Nephron (organoid): Measurements from ENCODE around the gene SIK1.
"Not testable (repeated sequence)": the region's sequence is repeated elsewhere in the genome, so short reads cannot be mapped to it uniquely, and the experiment has no call there.

ENCODE experiments used
- H3K27ac Mint-ChIP-seq, 3 experiments: 2 replicates each; pipeline ENCODE4 v1.8.0; 2020; ENCODE audit warnings: mixed read lengths in 3 of 3, mild to moderate bottlenecking in 2 of 3, moderate library complexity in 1 of 3
- H3K27me3 Mint-ChIP-seq: 2 replicates; pipeline ENCODE4 v1.8.0; 2021; ENCODE audit warnings: low read depth, mild to moderate bottlenecking, moderate library complexity, mixed read lengths
- H3K36me3 Mint-ChIP-seq: 2 replicates; pipeline ENCODE4 v1.8.0; 2020; ENCODE audit warnings: low read depth, mixed read lengths
- H3K4me1 Mint-ChIP-seq: 2 replicates; pipeline ENCODE4 v1.8.0; 2020; ENCODE audit warnings: mixed read lengths
- H3K4me3 Mint-ChIP-seq, 3 experiments: 2 replicates each; pipeline ENCODE4 v1.8.0; 2020; ENCODE audit warnings: mild to moderate bottlenecking in 3 of 3, mixed read lengths in 3 of 3, moderate library complexity in 2 of 3
- H3K9me3 Mint-ChIP-seq: 2 replicates; pipeline ENCODE4 v1.8.0; 2020; ENCODE audit warnings: mixed read lengths
- TF ChIP-seq, protein P1 (sequence below), 3 experiments: fragments of 200-600 bp; sonication (generic); IDR thresholded peaks; one replicate each; pipeline ENCODE4 v1.5.0; 2021; ENCODE audit warnings: antibody characterized with exemption in 3 of 3; ENCODE audit not compliant: unreplicated experiment in 3 of 3

The SIK1 gene

DNA sequence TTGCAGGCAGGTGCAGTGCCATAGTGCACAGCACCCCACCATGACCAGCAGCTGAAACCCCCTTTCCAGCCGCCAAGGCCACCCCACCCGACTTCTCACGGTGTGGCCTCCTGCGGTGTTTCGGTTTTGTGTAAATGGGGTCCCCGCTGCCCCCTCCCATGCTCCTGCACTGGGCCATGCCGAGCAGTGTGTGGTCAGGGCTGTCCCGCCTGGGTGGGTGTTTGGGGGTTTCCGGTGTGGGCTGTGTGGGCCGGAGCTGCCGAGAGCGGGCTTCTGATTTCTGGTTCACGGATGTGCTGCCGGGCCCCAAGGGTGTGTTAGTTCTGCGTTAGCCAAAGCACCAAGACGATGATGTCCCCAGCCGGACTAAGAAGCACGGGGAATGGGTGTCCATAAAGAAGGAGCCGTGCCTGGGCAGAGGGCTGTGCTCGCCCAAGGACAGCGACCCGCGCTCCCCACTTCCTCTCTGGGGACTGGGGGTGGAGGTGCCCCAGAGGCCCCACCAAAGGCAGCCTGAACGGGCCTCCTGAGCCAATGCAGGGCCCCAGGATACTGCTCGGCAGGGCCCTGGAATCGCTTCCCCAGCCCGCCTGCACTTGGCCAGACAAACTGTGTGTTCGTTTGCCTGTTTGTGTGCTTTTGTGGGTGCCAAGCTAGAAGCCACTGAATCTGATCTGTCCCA is 45.9 kb downstream of the SIK1 start:
- not testable (repeated sequence) for H3K27ac Mint-ChIP-seq, H3K36me3 Mint-ChIP-seq, H3K27me3 Mint-ChIP-seq, H3K4me1 Mint-ChIP-seq, H3K4me3 Mint-ChIP-seq, H3K9me3 Mint-ChIP-seq

DNA sequence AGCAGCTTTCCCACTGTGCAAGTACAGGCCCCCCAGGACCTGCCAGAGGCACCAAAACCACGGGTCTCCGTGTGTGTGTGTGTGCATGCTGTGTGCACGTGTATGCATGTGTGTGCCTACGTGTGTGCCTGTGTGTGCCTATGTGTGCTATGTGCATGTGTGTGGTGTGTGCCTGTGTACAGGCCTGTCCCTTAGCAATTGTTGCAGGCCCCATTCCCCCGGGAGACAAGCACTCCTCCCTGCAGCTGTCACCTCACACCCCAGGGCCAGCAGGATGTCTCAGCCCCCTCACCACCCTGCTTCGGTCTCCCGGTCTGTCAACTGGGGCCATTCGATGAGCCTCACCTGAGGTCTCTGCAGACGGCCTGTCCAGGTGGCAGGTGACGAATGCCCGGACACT is 46.6 kb downstream of the SIK1 start:
- not testable (repeated sequence) for H3K4me3 Mint-ChIP-seq, H3K27me3 Mint-ChIP-seq

DNA sequence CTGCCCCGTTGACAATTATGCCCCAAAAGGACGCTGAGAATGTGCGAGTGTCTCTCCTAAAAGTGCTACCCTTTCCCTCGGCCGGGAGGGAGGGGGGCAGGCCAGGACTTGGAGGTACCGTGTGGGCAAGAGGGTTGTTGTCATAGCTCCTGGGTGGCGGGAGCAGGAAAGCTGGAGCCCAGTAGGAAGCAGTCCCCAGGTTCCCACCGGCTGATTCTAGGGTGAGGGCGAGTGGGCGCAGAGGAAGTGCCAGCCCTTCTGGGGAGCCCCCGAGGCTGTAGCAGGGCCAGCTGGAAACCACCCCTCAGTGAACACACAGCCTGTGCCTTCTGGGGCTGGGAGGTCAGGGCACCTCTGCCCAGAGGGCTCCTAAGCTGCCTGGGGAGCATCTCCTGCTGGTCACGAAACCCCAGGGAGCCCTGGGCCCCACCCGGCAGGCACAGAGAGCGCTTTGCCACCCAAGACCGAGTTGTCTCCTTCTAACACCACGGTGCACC is 47.3 kb downstream of the SIK1 start:
- not testable (repeated sequence) for H3K9me3 Mint-ChIP-seq, H3K36me3 Mint-ChIP-seq, H3K4me3 Mint-ChIP-seq, H3K27me3 Mint-ChIP-seq, H3K4me1 Mint-ChIP-seq, H3K27ac Mint-ChIP-seq

More for the DNA sequence above, 46.6 kb downstream of the SIK1 start:
- not testable (repeated sequence) for H3K9me3 Mint-ChIP-seq, H3K27ac Mint-ChIP-seq, H3K36me3 Mint-ChIP-seq, H3K4me1 Mint-ChIP-seq

DNA sequence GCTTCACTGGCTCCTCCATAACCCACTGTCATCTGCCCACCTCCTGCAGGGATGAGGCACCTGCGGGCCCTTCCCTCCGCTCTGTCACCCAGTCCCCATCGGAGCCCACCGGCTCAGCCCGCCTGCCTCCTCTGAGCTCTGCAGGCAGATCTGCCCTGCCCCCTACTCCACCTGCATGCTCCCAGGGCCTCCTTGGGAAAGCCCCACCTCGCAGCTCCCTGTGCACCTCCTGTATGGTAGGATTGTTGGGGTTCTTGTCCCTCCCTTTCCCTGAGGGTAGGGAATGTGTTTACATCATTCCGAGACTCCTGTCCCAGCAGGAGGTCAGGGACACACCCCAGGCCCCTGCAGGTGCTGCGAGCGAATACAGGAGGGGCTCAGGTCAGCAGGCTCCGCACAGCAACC is 50.5 kb downstream of the SIK1 start:
- Mint-ChIP-seq H3K9me3 (no peaks in the 10 kb centered on the region), H3K27me3 (peaks cover 14% of the 10 kb centered on the region), H3K4me3 (no peak overlapping the region), H3K4me1 (peaks cover 1% of the 10 kb centered on the region), H3K27ac (no peak overlapping the region), H3K36me3 (no peaks in the 10 kb centered on the region)
- TF ChIP-seq, protein P1, sequence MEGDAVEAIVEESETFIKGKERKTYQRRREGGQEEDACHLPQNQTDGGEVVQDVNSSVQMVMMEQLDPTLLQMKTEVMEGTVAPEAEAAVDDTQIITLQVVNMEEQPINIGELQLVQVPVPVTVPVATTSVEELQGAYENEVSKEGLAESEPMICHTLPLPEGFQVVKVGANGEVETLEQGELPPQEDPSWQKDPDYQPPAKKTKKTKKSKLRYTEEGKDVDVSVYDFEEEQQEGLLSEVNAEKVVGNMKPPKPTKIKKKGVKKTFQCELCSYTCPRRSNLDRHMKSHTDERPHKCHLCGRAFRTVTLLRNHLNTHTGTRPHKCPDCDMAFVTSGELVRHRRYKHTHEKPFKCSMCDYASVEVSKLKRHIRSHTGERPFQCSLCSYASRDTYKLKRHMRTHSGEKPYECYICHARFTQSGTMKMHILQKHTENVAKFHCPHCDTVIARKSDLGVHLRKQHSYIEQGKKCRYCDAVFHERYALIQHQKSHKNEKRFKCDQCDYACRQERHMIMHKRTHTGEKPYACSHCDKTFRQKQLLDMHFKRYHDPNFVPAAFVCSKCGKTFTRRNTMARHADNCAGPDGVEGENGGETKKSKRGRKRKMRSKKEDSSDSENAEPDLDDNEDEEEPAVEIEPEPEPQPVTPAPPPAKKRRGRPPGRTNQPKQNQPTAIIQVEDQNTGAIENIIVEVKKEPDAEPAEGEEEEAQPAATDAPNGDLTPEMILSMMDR (IDR thresholded peaks at IDR 0.05; ENCODE audit: unreplicated experiment in 3 of 3): no peak

DNA sequence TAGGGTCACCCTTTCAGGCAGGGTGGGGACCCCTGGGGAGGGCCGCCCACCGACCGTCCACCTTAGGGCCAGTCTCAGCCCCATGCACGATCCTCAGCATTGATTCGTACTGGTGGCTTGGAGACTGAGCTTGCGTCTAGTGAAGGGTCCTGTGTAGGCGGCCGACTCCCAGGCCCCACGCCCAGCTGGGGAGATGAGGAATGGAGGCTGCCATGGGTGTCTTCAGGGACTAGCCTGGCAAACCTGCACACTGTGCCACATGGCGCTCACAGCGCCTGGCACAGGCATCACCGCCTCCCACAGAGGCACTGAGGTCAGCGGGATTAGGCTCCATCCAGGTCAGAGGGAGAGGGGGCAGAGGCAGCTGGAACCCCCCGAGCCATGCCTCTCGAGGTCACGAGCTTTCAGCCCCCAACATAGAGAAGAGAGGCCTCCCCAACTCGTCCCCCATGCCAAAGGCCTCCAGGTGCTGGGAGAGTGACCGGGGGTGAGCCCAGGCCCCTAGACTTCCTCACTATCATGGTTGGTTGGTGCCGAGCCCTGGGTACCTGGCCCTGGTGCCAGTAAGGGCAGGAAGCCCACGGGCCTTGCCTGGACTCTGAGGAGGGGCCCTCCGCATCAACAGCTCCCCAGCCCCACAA is 51.0 kb downstream of the SIK1 start:
- TF ChIP-seq, protein P1 (IDR thresholded peaks at IDR 0.05; ENCODE audit: unreplicated experiment in 3 of 3): no peak
- peaks cover 6% of the 10 kb centered on the region for H3K4me1 Mint-ChIP-seq
- H3K9me3 Mint-ChIP-seq: no peaks in the 10 kb centered on the region
- H3K27ac Mint-ChIP-seq: no peak overlapping the region
- no peak overlapping the region for H3K4me3 Mint-ChIP-seq
- H3K27me3 Mint-ChIP-seq: peaks cover 14% of the 10 kb centered on the region
- H3K36me3 Mint-ChIP-seq: no peaks in the 10 kb centered on the region

DNA sequence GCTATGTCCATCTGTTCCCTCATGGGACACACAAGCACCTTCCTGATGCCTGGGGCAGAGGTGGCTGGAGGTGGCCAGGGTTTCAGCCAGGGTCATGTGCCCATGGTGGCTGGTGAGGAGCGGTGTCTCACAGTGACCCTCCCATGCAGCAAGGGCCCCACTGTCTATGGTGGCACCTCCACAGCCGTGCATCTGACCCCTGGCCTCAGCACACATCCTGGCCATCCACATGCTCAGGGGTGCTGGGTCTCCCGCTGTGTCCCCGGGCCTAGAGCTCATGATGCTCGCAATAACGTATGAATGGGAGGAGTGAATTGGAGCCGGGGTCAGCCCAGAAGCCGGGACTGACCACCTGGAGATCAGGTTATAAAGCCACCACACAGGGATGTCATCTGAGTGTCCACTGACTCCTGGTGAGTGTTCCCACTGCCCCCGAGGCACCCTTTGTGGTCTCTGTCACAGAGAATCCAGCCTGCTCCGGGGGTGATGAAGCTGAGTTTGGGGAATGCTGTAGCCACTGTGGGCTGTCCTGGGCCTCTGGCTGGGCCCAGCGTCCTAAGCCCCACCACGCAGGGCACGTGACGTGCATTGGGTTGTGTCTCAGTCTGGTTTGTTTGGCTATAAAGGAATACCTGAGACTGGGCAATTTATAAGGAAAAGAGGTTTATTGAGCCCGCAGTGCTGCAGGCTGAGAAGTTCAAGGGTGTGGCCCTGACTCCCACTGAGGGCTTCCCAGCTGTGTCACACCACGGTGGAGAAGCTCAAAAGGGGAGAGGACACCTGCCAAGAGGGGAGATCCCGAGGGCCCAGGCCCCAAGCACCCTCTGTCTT is 51.7 kb downstream of the SIK1 start:
- Mint-ChIP-seq H3K9me3 (no peaks in the 10 kb centered on the region), H3K4me3 (no peak overlapping the region), H3K27me3 (peaks cover 17% of the 10 kb centered on the region), H3K4me1 (peaks cover 14% of the 10 kb centered on the region), H3K27ac (no peak overlapping the region), H3K36me3 (no peaks in the 10 kb centered on the region)
- TF ChIP-seq, protein P1 (IDR thresholded peaks at IDR 0.05; ENCODE audit: unreplicated experiment in 3 of 3): no peak

DNA sequence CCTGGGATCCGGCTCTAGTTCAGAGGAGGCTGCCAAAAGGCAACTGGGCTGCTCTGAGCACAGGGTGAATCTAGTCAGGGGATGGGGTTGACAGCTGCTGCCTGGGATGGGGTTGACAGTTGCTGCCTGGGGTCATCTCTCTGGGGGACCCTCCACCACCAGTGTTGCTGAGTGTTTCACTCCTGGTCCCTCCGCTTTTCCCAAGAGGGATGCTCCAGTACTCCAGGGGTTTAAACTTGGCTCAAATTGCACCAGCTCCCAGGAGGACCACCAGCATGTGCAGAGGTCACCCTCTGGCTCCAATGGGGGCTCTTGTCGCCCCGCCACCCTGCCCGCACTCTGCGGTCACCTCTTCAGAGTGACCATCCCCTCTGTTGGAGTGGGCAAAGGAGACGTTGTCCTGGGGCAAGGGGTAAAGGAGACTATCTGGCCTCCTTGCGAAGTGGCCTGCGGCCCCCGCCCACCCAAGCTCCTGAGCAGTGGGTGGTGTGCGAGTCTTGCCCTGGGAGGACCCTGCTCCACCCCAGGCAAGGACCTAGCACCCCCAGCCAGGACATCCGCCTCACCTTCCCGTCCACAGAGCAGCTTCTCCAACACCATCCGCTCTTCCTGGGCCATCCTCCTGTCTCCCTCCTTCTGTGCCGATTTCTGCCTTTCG is 52.6 kb downstream of the SIK1 start:
- Mint-ChIP-seq H3K4me3 (no peak overlapping the region), H3K9me3 (no peaks in the 10 kb centered on the region), H3K4me1 (peaks cover 22% of the 10 kb centered on the region), H3K27me3 (peaks cover 21% of the 10 kb centered on the region), H3K36me3 (no peaks in the 10 kb centered on the region), H3K27ac (no peak overlapping the region)
- TF ChIP-seq, protein P1 (IDR thresholded peaks at IDR 0.05; ENCODE audit: unreplicated experiment in 3 of 3): no peak
